ENCODE data around the gene PCDHGA2.
"Not testable (repeated sequence)": the region's sequence is repeated elsewhere in the genome, so short reads cannot be mapped to it uniquely, and the experiment has no call there.

The PCDHGA2 gene

DNA sequence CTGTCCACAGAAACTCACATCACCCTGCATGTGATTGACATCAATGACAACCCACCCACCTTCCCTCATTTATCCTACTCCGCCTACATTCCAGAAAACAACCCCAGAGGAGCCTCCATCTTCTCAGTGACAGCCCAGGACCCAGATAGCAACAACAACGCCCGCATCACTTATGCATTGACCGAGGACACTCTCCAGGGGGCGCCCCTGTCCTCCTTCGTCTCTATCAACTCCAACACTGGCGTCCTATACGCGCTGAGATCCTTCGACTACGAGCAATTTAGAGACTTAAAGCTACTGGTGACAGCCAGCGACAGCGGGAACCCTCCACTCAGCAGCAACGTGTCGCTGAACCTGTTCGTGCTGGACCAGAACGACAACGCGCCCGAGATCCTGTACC lies 6.8 kb downstream of the PCDHGA2 start:
- no peak for FAIRE-seq
- no peak for DNase-seq (ENCODE audit: insufficient read length, low spot score)

DNA sequence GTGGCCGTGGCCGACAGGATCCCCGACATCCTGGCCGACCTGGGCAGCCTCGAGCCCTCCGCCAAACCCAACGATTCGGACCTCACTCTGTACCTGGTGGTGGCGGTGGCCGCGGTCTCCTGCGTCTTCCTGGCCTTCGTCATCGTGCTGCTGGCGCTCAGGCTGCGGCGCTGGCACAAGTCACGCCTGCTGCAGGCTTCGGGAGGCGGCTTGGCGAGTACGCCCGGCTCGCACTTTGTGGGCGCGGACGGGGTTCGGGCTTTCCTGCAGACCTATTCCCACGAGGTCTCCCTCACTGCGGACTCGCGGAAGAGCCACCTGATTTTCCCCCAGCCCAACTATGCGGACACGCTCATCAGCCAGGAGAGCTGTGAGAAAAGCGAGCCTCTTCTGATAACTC lies 7.5 kb downstream of the PCDHGA2 start:
- not testable (repeated sequence) for FAIRE-seq; DNase-seq (ENCODE audit: insufficient read length, low spot score)

DNA sequence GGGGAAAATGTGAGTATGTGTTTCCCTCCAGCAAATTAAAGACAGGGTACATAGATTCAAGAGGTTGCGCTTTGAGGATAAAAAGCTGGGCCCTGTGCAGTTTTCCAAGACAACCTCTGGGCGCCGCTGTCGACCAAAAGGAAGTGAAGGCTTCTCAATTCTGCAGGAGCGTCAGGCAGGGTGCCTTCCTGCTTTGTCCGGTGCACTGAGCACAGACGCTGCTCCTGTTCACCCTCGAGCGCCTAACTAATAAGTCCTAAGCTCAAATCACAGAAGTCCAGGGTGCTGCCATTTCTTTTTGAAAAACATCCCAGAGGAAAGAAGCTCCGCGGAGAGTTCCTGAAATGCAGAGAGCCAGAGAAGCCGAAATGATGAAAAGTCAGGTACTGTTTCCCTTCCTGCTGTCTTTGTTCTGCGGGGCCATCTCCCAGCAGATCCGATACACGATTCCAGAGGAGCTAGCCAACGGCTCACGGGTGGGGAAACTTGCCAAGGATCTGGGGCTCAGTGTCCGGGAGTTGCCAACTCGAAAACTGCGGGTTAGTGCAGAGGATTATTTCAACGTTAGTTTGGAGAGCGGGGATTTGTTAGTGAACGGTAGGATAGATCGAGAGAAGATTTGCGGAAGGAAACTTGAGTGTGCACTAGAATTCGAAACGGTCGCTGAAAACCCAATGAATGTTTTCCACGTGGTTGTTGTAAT lies 11.5 kb downstream of the PCDHGA2 start, which contains the start of gene PCDHGB1:
Gene PCDHGB1 (plus strand): TSS at position 183 of the 703 bp plus-strand sequence. CDS start 162 bp downstream, at position 345.
- DNase-seq (ENCODE audit: insufficient read length, low spot score) (no peak), FAIRE-seq (no peak)

DNA sequence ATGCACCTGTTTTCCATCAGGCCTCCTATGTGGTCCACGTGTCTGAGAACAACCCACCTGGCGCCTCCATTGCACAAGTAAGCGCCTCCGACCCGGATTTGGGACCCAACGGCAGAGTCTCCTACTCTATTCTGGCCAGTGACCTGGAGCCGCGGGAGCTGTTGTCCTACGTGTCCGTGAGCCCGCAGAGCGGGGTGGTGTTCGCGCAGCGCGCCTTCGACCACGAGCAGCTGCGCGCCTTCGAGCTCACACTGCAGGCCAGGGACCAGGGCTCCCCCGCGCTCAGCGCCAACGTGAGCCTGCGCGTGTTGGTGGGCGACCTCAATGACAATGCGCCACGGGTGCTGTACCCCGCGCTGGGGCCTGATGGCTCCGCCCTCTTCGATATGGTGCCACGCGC lies 13.0 kb downstream of the PCDHGA2 start:
- no peak for FAIRE-seq
- no peak for DNase-seq (ENCODE audit: insufficient read length, low spot score)

DNA sequence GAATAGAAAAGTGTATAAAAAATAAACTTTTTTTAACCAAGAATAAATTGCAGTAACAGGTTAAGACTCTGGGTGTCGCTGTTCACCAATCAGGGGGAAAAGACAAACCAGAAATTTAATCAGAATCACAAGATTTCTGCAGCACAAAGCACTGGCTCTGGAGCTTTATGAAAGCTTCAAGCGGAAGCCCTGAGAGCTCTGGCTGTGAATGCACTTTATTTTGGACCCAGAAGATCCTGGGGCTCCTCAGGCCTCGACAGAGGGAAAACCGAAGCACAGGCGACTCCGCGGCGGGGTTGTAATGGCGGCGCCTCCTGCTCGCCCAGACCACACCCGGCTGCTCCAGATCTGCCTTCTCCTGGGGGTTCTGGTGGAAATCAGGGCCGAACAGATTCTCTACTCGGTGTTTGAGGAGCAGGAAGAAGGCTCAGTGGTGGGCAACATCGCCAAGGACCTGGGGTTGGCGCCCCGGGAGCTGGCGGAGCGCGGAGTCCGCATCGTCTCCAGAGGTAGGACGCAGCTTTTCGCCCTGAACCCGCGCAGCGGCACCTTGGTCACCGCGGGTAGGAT lies 16.4 kb downstream of the PCDHGA2 start, which contains the start of gene PCDHGA4:
Gene PCDHGA4 (plus strand): TSS at position 122 of the 570 bp plus-strand sequence. CDS start 87 bp downstream, at position 209.
- FAIRE-seq (no peak), DNase-seq (ENCODE audit: insufficient read length, low spot score) (no peak)

DNA sequence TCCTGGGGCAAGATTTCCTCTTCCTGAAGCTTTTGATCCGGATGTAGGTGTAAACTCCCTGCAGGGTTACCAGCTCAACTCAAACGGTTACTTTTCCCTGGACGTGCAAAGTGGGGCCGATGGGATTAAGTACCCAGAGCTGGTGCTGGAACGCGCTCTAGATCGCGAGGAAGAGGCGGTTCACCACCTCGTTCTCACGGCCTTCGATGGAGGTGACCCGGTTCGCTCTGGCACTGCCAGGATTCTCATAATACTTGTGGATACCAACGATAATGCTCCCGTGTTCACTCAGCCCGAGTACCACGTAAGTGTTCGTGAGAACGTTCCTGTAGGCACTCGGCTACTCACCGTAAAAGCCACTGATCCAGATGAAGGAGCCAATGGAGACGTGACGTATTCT lies 17.1 kb downstream of the PCDHGA2 start:
- DNase-seq (ENCODE audit: insufficient read length, low spot score) (no peak), FAIRE-seq (no peak)

DNA sequence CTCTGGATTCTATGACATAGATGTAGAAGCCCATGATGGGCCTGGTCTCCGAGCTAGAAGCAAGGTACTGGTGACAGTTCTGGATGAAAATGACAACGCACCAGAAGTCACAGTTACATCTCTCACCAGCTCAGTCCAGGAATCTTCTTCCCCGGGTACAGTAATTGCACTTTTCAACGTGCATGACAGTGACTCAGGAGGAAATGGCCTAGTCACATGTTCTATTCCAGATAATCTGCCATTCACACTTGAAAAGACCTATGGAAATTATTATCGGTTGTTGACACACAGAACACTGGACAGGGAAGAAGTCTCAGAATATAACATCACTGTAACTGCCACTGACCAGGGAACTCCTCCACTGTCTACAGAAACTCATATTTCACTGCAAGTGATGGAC lies 17.6 kb downstream of the PCDHGA2 start:
- no peak for DNase-seq (ENCODE audit: insufficient read length, low spot score)
- FAIRE-seq = no peak

DNA sequence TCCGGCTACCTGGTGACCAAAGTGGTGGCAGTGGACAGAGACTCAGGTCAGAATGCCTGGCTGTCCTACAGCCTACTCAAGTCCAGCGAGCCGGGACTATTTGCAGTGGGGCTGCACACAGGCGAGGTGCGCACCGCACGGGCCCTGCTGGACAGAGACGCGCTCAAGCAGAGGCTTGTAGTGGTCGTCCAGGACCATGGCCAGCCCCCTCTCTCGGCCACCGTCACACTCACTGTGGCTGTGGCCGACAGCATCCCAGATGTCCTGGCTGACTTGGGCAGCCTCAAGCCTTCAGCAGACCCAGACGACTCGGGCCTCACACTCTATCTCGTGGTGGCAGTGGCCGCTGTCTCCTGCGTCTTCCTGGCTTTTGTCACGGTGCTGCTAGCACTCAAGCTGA lies 18.4 kb downstream of the PCDHGA2 start:
- no peak for FAIRE-seq
- DNase-seq (ENCODE audit: insufficient read length, low spot score) = no peak

DNA sequence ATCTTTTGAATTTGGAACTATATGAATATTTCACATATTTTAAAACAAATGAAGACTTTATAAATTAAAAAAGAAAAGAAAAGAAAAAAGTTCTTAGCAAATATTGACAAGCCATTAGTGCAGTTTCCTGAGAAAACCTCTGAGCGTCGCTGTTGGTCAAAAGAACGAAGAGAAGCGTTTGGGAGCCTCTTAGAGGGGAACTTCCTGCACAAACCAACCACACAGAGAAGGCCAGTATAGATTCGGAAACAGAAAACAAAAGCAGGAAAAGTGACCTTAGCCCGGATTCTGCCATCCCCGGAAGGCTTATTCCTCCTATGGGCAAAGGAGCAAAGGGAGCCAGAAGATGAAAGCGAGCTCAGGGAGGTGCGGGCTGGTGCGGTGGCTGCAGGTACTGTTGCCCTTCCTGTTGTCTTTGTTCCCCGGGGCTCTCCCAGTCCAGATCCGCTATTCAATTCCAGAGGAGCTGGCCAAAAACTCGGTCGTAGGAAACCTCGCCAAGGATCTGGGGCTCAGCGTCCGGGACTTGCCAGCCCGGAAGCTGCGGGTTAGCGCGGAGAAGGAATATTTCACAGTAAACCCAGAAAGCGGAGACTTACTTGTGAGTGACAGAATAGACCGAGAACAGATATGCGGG lies 21.3 kb downstream of the PCDHGA2 start, which contains the start of gene PCDHGB2:
Gene PCDHGB2 (plus strand): TSS at position 205 of the 637 bp plus-strand sequence. CDS start 142 bp downstream, at position 347.
- FAIRE-seq = peak; percentile 85

DNA sequence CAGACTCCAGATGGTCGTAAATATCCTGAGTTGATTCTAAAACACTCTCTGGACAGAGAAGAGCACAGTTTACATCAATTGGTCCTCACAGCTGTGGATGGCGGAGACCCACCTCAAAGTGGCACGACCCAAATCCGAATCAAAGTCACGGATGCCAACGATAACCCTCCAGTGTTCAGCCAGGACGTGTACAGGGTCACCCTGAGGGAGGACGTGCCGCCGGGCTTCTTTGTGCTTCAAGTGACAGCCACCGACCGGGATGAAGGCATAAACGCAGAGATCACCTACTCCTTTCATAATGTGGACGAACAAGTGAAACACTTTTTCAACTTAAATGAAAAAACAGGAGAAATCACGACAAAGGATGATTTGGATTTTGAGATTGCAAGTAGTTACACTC lies 22.1 kb downstream of the PCDHGA2 start:
- DNase-seq (ENCODE audit: insufficient read length, low spot score) (no peak), FAIRE-seq (no peak)

More for the DNA sequence above, 21.3 kb downstream of the PCDHGA2 start, which contains the start of gene PCDHGB2:
- peak; percentile 58 for DNase-seq (ENCODE audit: insufficient read length, low spot score)

DNA sequence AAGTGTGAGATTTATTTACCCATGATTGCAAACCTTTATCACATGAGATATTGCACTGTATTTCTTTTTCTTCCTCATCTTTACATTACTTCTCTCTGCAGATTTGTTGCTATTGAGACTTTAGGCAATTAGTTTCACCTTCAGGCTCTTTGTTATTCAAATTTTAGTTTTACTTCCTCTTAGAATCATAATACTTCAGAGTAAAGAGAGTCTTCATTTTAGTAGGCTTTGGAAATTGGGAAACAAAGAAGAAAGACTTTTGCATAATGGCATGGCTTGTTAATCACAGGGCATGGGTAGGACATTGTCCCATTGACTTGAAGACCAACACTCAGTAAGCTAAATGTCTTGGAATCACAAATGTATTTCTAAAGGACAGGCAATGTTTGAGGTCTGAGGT lies 24.2 kb downstream of the PCDHGA2 start:
- DNase-seq (ENCODE audit: insufficient read length, low spot score) (no peak), FAIRE-seq (no peak)

DNA sequence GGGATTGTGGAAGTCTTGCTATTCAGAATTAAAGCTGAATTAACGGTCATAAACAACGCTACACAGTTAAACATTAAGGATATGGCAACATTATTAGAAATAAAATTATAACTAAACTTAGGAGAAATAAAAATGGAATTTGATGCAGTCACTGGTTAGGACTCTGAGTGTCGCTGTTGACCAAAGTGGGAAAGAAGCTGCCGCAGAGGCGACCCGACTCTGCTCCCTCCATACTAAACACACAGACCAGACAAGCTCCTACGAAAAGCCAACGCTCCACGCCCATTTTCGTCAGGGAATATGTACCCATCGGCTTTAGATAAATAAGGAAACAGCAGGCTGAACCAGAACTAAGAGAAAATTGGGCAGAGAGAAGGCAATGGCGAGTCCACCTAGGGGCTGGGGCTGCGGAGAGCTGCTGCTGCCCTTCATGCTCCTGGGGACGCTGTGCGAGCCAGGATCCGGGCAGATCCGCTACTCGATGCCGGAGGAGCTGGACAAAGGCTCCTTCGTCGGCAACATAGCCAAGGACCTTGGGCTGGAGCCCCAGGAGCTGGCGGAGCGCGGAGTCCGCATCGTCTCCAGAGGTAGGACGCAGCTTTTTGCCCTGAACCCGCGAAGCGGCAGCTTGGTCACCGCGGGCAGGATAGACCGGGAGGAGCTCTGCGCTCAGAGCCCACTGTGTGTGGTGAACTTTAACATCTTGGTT lies 25.5 kb downstream of the PCDHGA2 start, which contains the start of gene PCDHGA5:
Gene PCDHGA5 (plus strand): TSS at position 211 of the 709 bp plus-strand sequence. CDS start 169 bp downstream, at position 380.
- FAIRE-seq (no peak), DNase-seq (ENCODE audit: insufficient read length, low spot score) (no peak)

DNA sequence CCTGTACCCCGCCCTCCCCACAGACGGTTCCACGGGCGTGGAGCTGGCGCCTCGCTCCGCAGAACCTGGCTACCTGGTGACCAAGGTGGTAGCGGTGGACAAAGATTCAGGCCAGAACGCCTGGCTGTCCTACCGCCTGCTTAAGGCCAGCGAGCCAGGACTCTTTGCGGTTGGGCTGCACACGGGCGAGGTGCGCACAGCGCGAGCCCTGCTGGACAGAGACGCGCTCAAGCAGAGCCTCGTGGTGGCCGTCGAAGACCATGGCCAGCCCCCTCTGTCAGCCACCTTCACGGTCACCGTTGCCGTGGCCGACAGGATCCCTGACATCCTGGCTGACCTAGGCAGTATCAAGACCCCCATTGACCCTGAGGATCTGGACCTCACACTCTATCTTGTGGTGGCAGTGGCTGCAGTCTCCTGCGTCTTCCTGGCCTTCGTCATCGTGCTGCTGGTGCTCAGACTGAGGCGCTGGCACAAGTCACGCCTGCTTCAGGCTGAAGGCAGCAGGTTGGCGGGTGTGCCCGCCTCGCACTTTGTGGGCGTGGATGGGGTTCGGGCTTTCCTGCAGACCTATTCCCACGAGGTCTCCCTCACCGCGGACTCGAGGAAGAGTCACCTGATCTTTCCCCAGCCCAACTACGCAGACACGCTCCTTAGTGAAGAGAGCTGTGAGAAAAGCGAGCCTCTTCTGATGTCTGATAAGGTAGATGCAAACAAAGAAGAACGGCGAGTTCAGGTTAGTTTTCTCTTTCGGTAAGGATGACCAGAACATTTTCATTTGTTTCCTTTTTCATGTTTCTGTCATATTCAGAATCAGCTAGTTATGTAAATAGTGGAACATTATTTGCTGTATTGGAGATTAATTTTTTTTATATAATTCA lies 27.7 kb downstream of the PCDHGA2 start:
- DNase-seq (ENCODE audit: insufficient read length, low spot score) (no peak), FAIRE-seq (no peak)

DNA sequence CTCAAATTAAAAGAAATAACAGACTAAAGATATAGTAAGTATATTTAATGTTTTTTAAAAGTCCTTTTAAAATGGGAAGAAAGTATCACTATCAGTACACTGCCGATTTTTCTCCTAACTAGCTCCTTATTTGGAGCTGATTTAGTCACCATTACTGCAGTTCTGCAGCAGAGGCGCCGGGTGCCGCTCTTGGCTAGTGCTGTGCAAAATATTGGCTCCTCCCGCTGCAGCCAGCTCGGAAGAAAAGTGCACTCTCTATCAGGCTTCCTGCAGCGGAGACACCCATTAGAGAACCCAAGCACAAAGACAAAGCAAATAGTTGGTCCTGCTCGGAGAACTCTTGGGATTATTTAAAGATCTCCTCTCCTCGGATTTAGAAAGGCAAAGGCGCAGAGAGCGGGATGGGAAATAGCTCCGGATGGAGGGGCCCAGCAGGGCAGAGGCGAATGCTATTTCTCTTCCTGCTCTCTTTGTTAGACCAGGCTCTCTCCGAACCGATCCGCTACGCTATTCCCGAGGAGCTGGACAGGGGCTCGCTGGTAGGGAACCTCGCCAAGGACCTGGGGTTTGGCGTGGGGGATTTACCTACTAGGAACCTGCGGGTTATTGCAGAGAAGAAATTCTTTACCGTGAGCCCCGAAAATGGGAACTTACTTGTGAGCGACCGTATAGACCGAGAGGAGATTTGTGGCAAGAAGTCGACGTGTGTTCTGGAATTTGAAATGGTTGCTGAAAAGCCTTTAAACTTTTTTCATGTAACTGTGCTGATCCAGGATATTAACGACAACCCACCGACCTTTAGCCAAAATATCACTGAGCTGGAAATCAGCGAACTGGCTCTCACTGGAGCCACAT lies 31.7 kb downstream of the PCDHGA2 start, which contains the start of gene PCDHGB3:
Gene PCDHGB3 (plus strand): TSS at position 249 of the 855 bp plus-strand sequence. CDS start 153 bp downstream, at position 402.
- no peak for FAIRE-seq
- no peak for DNase-seq (ENCODE audit: insufficient read length, low spot score)

DNA sequence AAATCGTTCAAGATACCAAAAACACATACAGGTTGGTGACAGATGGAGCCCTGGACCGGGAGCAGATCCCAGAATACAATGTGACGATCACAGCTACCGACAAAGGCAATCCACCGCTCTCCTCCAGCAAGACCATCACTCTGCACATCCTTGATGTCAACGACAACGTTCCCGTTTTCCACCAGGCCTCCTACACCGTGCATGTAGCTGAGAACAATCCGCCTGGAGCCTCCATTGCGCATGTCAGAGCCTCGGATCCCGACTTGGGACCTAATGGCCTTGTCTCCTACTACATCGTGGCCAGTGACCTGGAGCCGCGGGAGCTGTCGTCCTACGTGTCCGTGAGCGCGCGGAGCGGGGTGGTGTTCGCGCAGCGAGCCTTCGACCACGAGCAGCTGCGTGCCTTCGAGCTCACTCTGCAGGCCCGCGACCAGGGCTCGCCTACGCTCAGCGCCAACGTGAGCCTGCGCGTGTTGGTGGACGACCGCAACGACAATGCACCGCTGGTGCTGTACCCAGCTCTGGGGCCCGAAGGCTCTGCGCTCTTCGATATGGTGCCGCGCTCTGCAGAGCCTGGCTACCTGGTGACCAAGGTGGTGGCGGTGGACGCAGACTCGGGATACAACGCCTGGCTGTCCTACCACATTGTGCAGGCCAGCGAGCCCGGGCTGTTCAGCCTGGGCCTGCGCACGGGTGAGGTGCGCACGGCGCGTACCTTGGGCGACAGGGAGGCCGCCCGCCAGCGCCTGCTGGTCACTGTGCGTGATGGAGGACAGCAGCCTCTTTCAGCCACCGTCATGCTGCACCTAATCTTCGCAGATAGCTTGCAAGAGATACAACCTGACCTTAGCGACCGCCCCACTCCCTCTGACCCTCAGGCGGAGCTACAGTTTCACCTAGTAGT lies 33.3 kb downstream of the PCDHGA2 start:
- no peak for FAIRE-seq
- DNase-seq (ENCODE audit: insufficient read length, low spot score) = no peak

DNA sequence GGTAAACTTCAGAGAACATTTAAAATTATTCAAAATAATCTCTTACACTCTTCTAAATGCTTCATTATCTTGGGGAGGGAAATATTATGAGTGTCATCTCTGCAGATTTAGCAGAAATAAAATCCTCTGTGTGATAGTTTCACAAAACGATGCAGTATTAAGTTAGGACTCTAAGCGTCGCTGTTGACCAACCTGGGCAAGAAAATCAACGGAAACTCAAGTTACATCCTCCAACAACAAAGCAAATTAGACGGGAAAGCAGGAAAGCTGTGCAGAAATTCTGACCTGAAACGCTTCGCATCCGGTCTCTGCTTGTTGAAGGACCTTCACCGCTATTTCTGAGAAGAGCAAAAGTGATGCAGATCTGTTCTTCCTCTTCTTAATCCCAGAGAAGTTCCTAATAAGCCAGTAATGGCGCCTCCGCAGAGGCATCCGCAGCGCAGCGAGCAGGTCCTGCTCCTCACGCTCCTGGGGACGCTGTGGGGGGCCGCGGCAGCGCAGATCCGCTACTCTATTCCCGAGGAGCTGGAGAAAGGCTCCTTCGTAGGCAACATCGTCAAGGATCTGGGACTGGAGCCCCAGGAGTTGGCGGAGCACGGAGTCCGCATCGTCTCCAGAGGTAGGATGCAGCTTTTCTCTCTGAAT lies 35.2 kb downstream of the PCDHGA2 start, which contains the start of gene PCDHGA6:
Gene PCDHGA6 (plus strand): TSS at position 219 of the 645 bp plus-strand sequence. CDS start 193 bp downstream, at position 412.
- DNase-seq (ENCODE audit: insufficient read length, low spot score) = no peak
- no peak for FAIRE-seq

DNA sequence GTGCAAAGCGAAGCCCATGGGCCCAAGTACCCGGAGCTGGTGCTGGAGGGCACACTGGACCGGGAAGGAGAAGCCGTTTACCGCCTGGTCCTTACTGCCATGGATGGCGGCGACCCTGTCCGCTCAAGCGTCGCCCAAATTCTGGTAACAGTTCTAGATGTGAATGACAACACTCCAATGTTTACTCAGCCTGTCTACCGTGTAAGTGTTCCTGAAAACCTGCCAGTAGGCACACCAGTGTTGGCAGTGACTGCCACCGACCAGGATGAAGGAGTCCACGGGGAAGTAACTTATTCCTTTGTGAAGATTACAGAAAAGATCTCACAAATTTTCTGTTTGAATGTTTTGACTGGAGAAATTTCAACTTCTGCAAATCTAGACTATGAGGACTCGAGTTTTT lies 36.1 kb downstream of the PCDHGA2 start:
- DNase-seq (ENCODE audit: insufficient read length, low spot score) = no peak
- FAIRE-seq = no peak

Measured in GM19239 (cell line).